OCI-LY7 (cell line): ENCODE data around the gene DLG5.

Source experiments
- EZH2phosphoT487 ChIP-seq: fragments of 200-600 bp; sonication (generic); IDR thresholded peaks from 2 replicates; pipeline ENCODE4 v1.6.1; 2018; ENCODE audit warnings: low read depth, borderline replicate concordance, mild to moderate bottlenecking, mixed run types, antibody characterized with exemption, low read length, moderate library complexity, mixed read lengths
- TF ChIP-seq, protein P1 (sequence below): fragments of 200-600 bp; sonication (generic); conservative IDR thresholded peaks from 2 replicates; pipeline ENCODE4 v1.5.1; 2014; ENCODE audit warnings: mild to moderate bottlenecking, antibody characterized with exemption, low read length, moderate library complexity, mixed read lengths

DNA sequence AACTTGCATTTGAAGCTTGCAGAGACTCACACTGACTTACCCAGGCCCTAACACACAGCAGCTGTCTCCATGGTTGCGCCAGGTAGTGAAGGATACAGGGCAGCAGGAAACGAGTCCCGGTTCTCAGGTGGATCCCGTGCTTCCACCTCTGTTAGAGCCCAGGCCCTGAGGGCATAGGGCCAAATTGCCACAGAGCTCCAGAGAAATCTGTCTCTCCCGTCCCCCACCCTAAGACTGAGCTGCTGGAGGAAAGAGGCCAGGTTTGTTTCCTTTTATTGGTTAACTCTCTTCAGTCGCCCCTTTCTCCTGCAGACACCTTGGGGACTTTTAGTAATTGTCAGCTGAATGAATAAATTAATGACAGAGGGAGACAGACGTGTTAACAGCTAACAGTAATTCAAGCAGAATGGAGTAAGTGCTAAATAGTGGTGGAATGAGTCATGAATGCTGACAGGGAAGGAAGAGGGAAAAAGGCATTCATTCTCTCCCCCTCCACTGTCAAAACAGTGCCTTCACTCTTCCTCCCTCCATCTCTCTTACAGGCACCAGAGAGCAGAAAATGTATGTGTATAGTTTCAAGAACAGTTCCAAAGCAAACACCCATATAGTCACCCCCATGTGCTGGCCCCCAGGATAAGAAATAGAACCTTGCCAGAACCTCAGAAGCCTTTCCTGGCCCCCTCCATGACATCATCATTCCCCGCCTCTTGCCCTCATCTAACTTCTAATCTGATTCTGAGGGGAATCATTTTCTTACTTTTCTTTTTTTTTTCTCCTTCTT, 16.8 kb upstream of the DLG5 start:
- TF ChIP-seq, protein P1, sequence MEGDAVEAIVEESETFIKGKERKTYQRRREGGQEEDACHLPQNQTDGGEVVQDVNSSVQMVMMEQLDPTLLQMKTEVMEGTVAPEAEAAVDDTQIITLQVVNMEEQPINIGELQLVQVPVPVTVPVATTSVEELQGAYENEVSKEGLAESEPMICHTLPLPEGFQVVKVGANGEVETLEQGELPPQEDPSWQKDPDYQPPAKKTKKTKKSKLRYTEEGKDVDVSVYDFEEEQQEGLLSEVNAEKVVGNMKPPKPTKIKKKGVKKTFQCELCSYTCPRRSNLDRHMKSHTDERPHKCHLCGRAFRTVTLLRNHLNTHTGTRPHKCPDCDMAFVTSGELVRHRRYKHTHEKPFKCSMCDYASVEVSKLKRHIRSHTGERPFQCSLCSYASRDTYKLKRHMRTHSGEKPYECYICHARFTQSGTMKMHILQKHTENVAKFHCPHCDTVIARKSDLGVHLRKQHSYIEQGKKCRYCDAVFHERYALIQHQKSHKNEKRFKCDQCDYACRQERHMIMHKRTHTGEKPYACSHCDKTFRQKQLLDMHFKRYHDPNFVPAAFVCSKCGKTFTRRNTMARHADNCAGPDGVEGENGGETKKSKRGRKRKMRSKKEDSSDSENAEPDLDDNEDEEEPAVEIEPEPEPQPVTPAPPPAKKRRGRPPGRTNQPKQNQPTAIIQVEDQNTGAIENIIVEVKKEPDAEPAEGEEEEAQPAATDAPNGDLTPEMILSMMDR = no peak
- no peak for TF ChIP-seq EZH2phosphoT487
